Neural progenitor cell (in vitro differentiated cells): ENCODE results near the gene CTSE. TPM values are rescaled to one million over a fixed set of nuclear protein-coding genes. Genes with fewer than 3 reads are reported as not detected.

Source experiments
- DNase-seq: peaks from one replicate; pipeline ENCODE4 v3.0.0-alpha.2; 2016; ENCODE audit warnings: low spot score
- H2AFZ ChIP-seq: fragments of 200-600 bp; sonication (generic); replicated peaks from 2 replicates; pipeline ENCODE4 v1.6.1; 2016; ENCODE audit warnings: antibody characterized with exemption
- H3F3A ChIP-seq: fragments of 200-600 bp; sonication (generic); 2 replicates; pipeline ENCODE4 v1.6.1; 2016; ENCODE audit warnings: antibody characterized with exemption, low read depth
- H3K27ac ChIP-seq: fragments of 200-600 bp; sonication (generic); 2 replicates; pipeline ENCODE4 v1.5.1; 2016; ENCODE audit warnings: mild to moderate bottlenecking
- H3K27me3 ChIP-seq: fragments of 200-600 bp; sonication (generic); 2 replicates; pipeline ENCODE4 v1.6.1; 2016; ENCODE audit warnings: mild to moderate bottlenecking, moderate library complexity
- H3K36me3 ChIP-seq: fragments of 200-600 bp; sonication (generic); 2 replicates; pipeline ENCODE4 v1.5.1; 2016
- H3K4me1 ChIP-seq: fragments of 200-600 bp; sonication (generic); 2 replicates; pipeline ENCODE4 v1.6.1; 2016; ENCODE audit warnings: mixed run types
- H3K4me2 ChIP-seq: fragments of 200-600 bp; sonication (generic); 2 replicates; pipeline ENCODE4 v1.6.1; 2016
- H3K4me3 ChIP-seq: fragments of 200-600 bp; sonication (generic); 2 replicates; pipeline ENCODE4 v1.5.1; 2016
- H3K79me2 ChIP-seq: fragments of 200-600 bp; sonication (generic); 2 replicates; pipeline ENCODE4 v1.6.1; 2016; ENCODE audit warnings: low read depth
- H3K9ac ChIP-seq: fragments of 200-600 bp; sonication (generic); 2 replicates; pipeline ENCODE4 v1.6.1; 2016
- H3K9me3 ChIP-seq: fragments of 200-600 bp; sonication (generic); 2 replicates; pipeline ENCODE4 v1.5.1; 2016; ENCODE audit warnings: low read depth
- H4K20me1 ChIP-seq: fragments of 200-600 bp; sonication (generic); 2 replicates; pipeline ENCODE4 v1.6.1; 2016; ENCODE audit warnings: low read depth
- H3K27ac Mint-ChIP-seq: 3 replicates; pipeline ENCODE4 v1.8.0; 2021; ENCODE audit warnings: mixed read lengths
- H3K27me3 Mint-ChIP-seq: 2 replicates; pipeline ENCODE4 v1.8.0; 2022; ENCODE audit warnings: low read depth, mild to moderate bottlenecking, inconsistent platforms, moderate library complexity, mixed read lengths; ENCODE audit not compliant: insufficient read depth
- H3K36me3 Mint-ChIP-seq: 3 replicates; pipeline ENCODE4 v1.8.0; 2021; ENCODE audit warnings: mixed read lengths
- H3K4me1 Mint-ChIP-seq: 3 replicates; pipeline ENCODE4 v1.8.0; 2021; ENCODE audit warnings: mixed read lengths
- H3K4me3 Mint-ChIP-seq: 3 replicates; pipeline ENCODE4 v1.8.0; 2021; ENCODE audit warnings: mild to moderate bottlenecking, moderate library complexity, mixed read lengths
- H3K9me3 Mint-ChIP-seq: 3 replicates; pipeline ENCODE4 v1.8.0; 2020; ENCODE audit warnings: mixed read lengths
- CTCF ChIP-seq: fragments of 200-600 bp; sonication (generic); IDR thresholded peaks from 2 replicates; pipeline ENCODE4 v1.5.1; 2017; ENCODE audit warnings: antibody characterized with exemption, mild to moderate bottlenecking
- EZH2 ChIP-seq: fragments of 200-600 bp; sonication (generic); IDR thresholded peaks from 2 replicates; pipeline ENCODE4 v1.6.1; 2017; ENCODE audit warnings: antibody characterized with exemption, mild to moderate bottlenecking, moderate library complexity
- EZH2phosphoT487 ChIP-seq: fragments of 200-600 bp; sonication (generic); IDR thresholded peaks from 2 replicates; pipeline ENCODE4 v1.6.1; 2017; ENCODE audit warnings: antibody characterized with exemption
- total RNA-seq: library from RNA; depleted of rRNA; stranded (reverse); fragments of >200 nt; gene quantifications from 2 replicates; pipeline ENCODE4 v1.2.3, GENCODE V29; 2015; ENCODE audit warnings: low replicate concordance

CTSE gene
- total RNA-seq, 1 donor from 2014 or later, result not detected

- Histone ChIP-seq H3K4me1 (peaks cover 19% of the 10 kb centered on the region), H3K4me3 (no peak overlapping the region)
- no peak for DNase-seq
These were observed 11.3 kb upstream of the CTSE start for GRCh38 chr1:206035027-206035426.

GRCh38 chr1:206032380-206033140 lies 8.9 kb upstream of the CTSE start:
- Histone ChIP-seq H3K79me2 (no peaks in the 10 kb centered on the region), H3K27me3 (no peaks in the 10 kb centered on the region), H3F3A (no peaks in the 10 kb centered on the region), H3K4me3 (no peak overlapping the region), H3K4me1 (peaks cover 7% of the 10 kb centered on the region), H3K4me2 (no peak overlapping the region), H3K9me3 (no peaks in the 10 kb centered on the region), H3K36me3 (no peaks in the 10 kb centered on the region), H2AFZ (no peak overlapping the region), H4K20me1 (no peaks in the 10 kb centered on the region), H3K27ac (no peak overlapping the region), H3K9ac (no peak overlapping the region)
- H3K27me3 Mint-ChIP-seq, result peaks cover 29% of the 10 kb centered on the region
- no peaks in the 10 kb centered on the region for H3K36me3 Mint-ChIP-seq
- peaks cover 28% of the 10 kb centered on the region for H3K4me1 Mint-ChIP-seq
- DNase-seq, result no peak
- no peak overlapping the region for H3K27ac Mint-ChIP-seq
- peaks cover 7% of the 10 kb centered on the region for H3K9me3 Mint-ChIP-seq
- TF ChIP-seq EZH2 (no peak), CTCF (no peak), EZH2phosphoT487 (no peak)
- no peak overlapping the region for H3K4me3 Mint-ChIP-seq

More at GRCh38 chr1:206035027-206035426, 11.3 kb upstream of the CTSE start:
- H3K9me3 ChIP-seq, result no peaks in the 10 kb centered on the region
- no peak overlapping the region for H2AFZ ChIP-seq
- Mint-ChIP-seq H3K4me1 (peaks cover 50% of the 10 kb centered on the region), H3K27ac (no peak overlapping the region), H3K4me3 (no peak overlapping the region), H3K27me3 (peaks cover 38% of the 10 kb centered on the region), H3K36me3 (no peaks in the 10 kb centered on the region), H3K9me3 (peaks cover 7% of the 10 kb centered on the region)
- H3K9ac ChIP-seq, result no peak overlapping the region
- H3K36me3 ChIP-seq, result no peaks in the 10 kb centered on the region
- no peaks in the 10 kb centered on the region for H4K20me1 ChIP-seq
- no peak overlapping the region for H3K27ac ChIP-seq
- no peaks in the 10 kb centered on the region for H3F3A ChIP-seq
- no peak for TF ChIP-seq EZH2
- no peak for TF ChIP-seq EZH2phosphoT487
- TF ChIP-seq CTCF, result no peak
- H3K79me2 ChIP-seq, result no peaks in the 10 kb centered on the region
- no peak overlapping the region for H3K4me2 ChIP-seq
- H3K27me3 ChIP-seq, result no peaks in the 10 kb centered on the region

GRCh38 chr1:206030714-206031113 lies 7.0 kb upstream of the CTSE start:
- H3F3A ChIP-seq, result no peaks in the 10 kb centered on the region
- no peaks in the 10 kb centered on the region for H3K36me3 ChIP-seq
- TF ChIP-seq EZH2 (no peak), EZH2phosphoT487 (no peak), CTCF (peak; percentile 93)
- peak overlapping the region; percentile 74 for H2AFZ ChIP-seq
- H3K4me3 ChIP-seq, result no peak overlapping the region
- H4K20me1 ChIP-seq, result no peaks in the 10 kb centered on the region
- H3K27me3 ChIP-seq, result no peaks in the 10 kb centered on the region
- H3K27ac ChIP-seq, result no peak overlapping the region
- Mint-ChIP-seq H3K4me1 (peaks cover 13% of the 10 kb centered on the region), H3K27me3 (peaks cover 35% of the 10 kb centered on the region), H3K27ac (no peak overlapping the region), H3K36me3 (no peaks in the 10 kb centered on the region), H3K9me3 (peaks cover 7% of the 10 kb centered on the region), H3K4me3 (no peak overlapping the region)
- H3K9me3 ChIP-seq, result no peaks in the 10 kb centered on the region
- H3K4me1 ChIP-seq, result no peaks in the 10 kb centered on the region
- H3K79me2 ChIP-seq, result no peaks in the 10 kb centered on the region
- no peak overlapping the region for H3K9ac ChIP-seq
- H3K4me2 ChIP-seq, result no peak overlapping the region
- peak; percentile 80 for DNase-seq
